ENCODE results near the gene LCN12. TPM values are rescaled to one million over a fixed set of nuclear protein-coding genes. Genes with fewer than 3 reads are reported as not detected.

LCN12 gene
- total RNA-seq, 1 experiment from 2014 or later, result 2.1 TPM

GRCh38 chr9:136917902-136918301, 34.2 kb upstream of the LCN12 start:
- no peak for TF ChIP-seq CTCF (conservative IDR thresholded peaks at IDR 0.05)
- no peak overlapping the region for H3K4me3 Mint-ChIP-seq
- no peak overlapping the region for H2BK120ac ChIP-seq (ENCODE audit: low read depth, low read length, poor library complexity, severe bottlenecking)
- H4K91ac ChIP-seq (ENCODE audit: insufficient read length, low read depth, low read length), result no peak overlapping the region
- H3K79me1 ChIP-seq (ENCODE audit: insufficient read depth, low read depth, low read length, poor library complexity, severe bottlenecking), result peaks cover 3% of the 10 kb centered on the region
- H3K23me2 ChIP-seq (ENCODE audit: insufficient read length, low read depth, low read length, poor library complexity, severe bottlenecking), result no peaks in the 10 kb centered on the region
- no peak overlapping the region for H3K4me2 ChIP-seq (ENCODE audit: insufficient read depth, insufficient read length, low read length)
- no peaks in the 10 kb centered on the region for H3K27me3 ChIP-seq (ENCODE audit: insufficient read depth, low read length)
- no peak overlapping the region for H3K27ac ChIP-seq (ENCODE audit: insufficient read length, low read depth, low read length)
- no peak overlapping the region for H2BK20ac ChIP-seq (ENCODE audit: low read depth, low read length, poor library complexity, severe bottlenecking)
- no peaks in the 10 kb centered on the region for H4K20me1 ChIP-seq (ENCODE audit: control insufficient read depth, insufficient read depth, insufficient read length)
- no peaks in the 10 kb centered on the region for H3K27me3 Mint-ChIP-seq (ENCODE audit: low read depth)
- no peaks in the 10 kb centered on the region for H3K9me3 Mint-ChIP-seq
- H3K18ac ChIP-seq (ENCODE audit: insufficient read length, low read depth, low read length), result no peak overlapping the region
- no peak overlapping the region for H2BK12ac ChIP-seq (ENCODE audit: insufficient read length, low read depth, low read length)
- H3T11ph ChIP-seq (ENCODE audit: low read length), result no peak overlapping the region
- no peak overlapping the region for H3K27ac Mint-ChIP-seq
- H4K8ac ChIP-seq (replicated peaks; ENCODE audit: insufficient read length, low read depth, low read length), result no peak overlapping the region
- no peak overlapping the region for H2AFZ ChIP-seq (ENCODE audit: low read length)
- H3K23ac ChIP-seq (ENCODE audit: insufficient read length, low read depth, low read length), result no peak overlapping the region
- no peaks in the 10 kb centered on the region for H3K79me2 ChIP-seq (ENCODE audit: insufficient read depth, low read length)
- H3K36me3 Mint-ChIP-seq (ENCODE audit: insufficient read depth in 1 of 3, low read depth in 3 of 3), result peaks cover 42 to 64% (median 62%) of the 10 kb centered on the region in 3 experiments; a peak in 6 of 7 replicates
- no peaks in the 10 kb centered on the region for H3K4me1 ChIP-seq (ENCODE audit: insufficient read depth, low read length)
- no peaks in the 10 kb centered on the region for H3K4me1 Mint-ChIP-seq
- no peak overlapping the region for H2AK5ac ChIP-seq (ENCODE audit: insufficient read length, low read length)
- no peak overlapping the region for H3K4ac ChIP-seq (ENCODE audit: low read depth, low read length)
- no CpG with 5 or more reads among the region's 11 CpGs for WGBS (ENCODE audit: extremely low coverage, insufficient read length, low lambda C conversion rate)
- no peak overlapping the region for H3K9ac ChIP-seq (ENCODE audit: extremely low read depth, insufficient read length, low read length)
- no peak overlapping the region for H4K5ac ChIP-seq (ENCODE audit: insufficient read length, low read depth, low read length)
- no peak overlapping the region for H3K14ac ChIP-seq (ENCODE audit: insufficient read depth, low read length)
- no peak overlapping the region for H3K56ac ChIP-seq (ENCODE audit: insufficient read length, low read depth, low read length)
- no peak overlapping the region for H2BK15ac ChIP-seq (ENCODE audit: low read depth, low read length)
- H2BK5ac ChIP-seq (ENCODE audit: insufficient read length, low read length), result no peak overlapping the region
- no peaks in the 10 kb centered on the region for H3K9me3 ChIP-seq (ENCODE audit: control insufficient read depth, low read depth, low read length)
- DNase-seq, result no peak
